ENCODE measurements around the gene TTLL6. TPM values are rescaled to one million over a fixed set of nuclear protein-coding genes. Genes with fewer than 3 reads are reported as not detected.

Gene TTLL6
- total and polyA plus RNA-seq, 2 of the 4 experiments (the other 2 are of a cell fraction), result not detected

- DNase-seq, result no peak
- no peak overlapping the region for H3K18ac ChIP-seq (ENCODE audit: low read depth, low read length)
- no peak for ATAC-seq (ENCODE audit: low read depth)
- no peak overlapping the region for H2BK5ac ChIP-seq (ENCODE audit: low read depth, low read length, poor library complexity, severe bottlenecking)
- no peak overlapping the region for H2BK15ac ChIP-seq (ENCODE audit: low read depth, low read length)
- no peak overlapping the region for H2AK9ac ChIP-seq (replicated peaks; ENCODE audit: low read depth, low read length, poor library complexity)
- H3K56ac ChIP-seq (ENCODE audit: extremely low read depth, insufficient read depth, low read length), result no peak overlapping the region
- no peaks in the 10 kb centered on the region for H3K79me1 ChIP-seq (ENCODE audit: low read depth in 1 of 2, low read length in 2 of 2)
- no peaks in the 10 kb centered on the region for H3K4me1 ChIP-seq (ENCODE audit: control insufficient read depth, insufficient read depth, low read length)
- no peaks in the 10 kb centered on the region for H3K9me1 ChIP-seq (ENCODE audit: insufficient read depth, low read length)
- in situ Hi-C loops (cut with MboI; ENCODE audit: low sequenced_read_pairs), result loop anchor here (10.0 kb wide), 1 partner anchor 315 kb away; no protein-coding TSS in a partner anchor
- no peak overlapping the region for H3K4me3 ChIP-seq (ENCODE audit: insufficient read depth, low read depth, low read length)
- no peak overlapping the region for H3K4me2 ChIP-seq (ENCODE audit: low read depth, low read length)
- no peak for TF ChIP-seq MAFK (IDR thresholded peaks at IDR 0.05; ENCODE audit: low read depth, low read length)
- H2BK20ac ChIP-seq (ENCODE audit: low read depth, low read length), result no peak overlapping the region
- H4K5ac ChIP-seq (ENCODE audit: low read depth, low read length), result no peak overlapping the region
- no peak overlapping the region for H2AFZ ChIP-seq (replicated peaks; ENCODE audit: low read length, poor library complexity)
- no peak overlapping the region for H2AK5ac ChIP-seq (ENCODE audit: low read depth, low read length)
- H4K8ac ChIP-seq (ENCODE audit: low read depth in 2 of 2, low read length in 2 of 2), result no peak overlapping the region
- no peak overlapping the region for H2BK120ac ChIP-seq (ENCODE audit: low read depth, low read length)
- dilution Hi-C loops (cut with HindIII; ENCODE audit: low sequenced_read_pairs, unreplicated experiment), result no loop called here
- no peak overlapping the region for H3K14ac ChIP-seq (replicated peaks; ENCODE audit: low read depth, low read length)
- WGBS, 2 experiments (ENCODE audit: extremely low coverage in 2 of 2, insufficient read length in 1 of 2), result 11% methylated on average over 7 of the region's 37 CpGs; no CpG with 5 or more reads in 1 of the 2 experiments
- ChIA-PET POLR2A (ENCODE audit: unreplicated experiment) (no interaction called here), CTCF (no interaction called here)
- H3K36me3 ChIP-seq (ENCODE audit: control insufficient read depth, insufficient read depth, low read length), result no peaks in the 10 kb centered on the region
- H4K91ac ChIP-seq (ENCODE audit: insufficient read depth, low read depth, low read length), result no peak overlapping the region
- H3K4ac ChIP-seq (ENCODE audit: low read depth, low read length), result no peak overlapping the region
- 0 out of 2 replicates have a peak, but pooled peaks cover 8% of the 10 kb centered on the region for H4K20me1 ChIP-seq (ENCODE audit: insufficient read depth, low read length)
- intact Hi-C loops (cut with micrococcal nuclease), result loop anchor here (10.0 kb wide), 1 partner anchor 315 kb away; no protein-coding TSS in a partner anchor
- H3K9me3 ChIP-seq (ENCODE audit: control insufficient read depth, insufficient read depth, low read length), result peaks cover 18% of the 10 kb centered on the region
- no peak overlapping the region for H3K23ac ChIP-seq (ENCODE audit: low read depth, low read length)
- H3K27ac ChIP-seq (ENCODE audit: insufficient read depth, low read length), result no peak overlapping the region
- no peak overlapping the region for H3K9ac ChIP-seq (ENCODE audit: low read depth, low read length)
- no TSS peak for BruUV-seq (replicated peaks)
- peaks cover 84% of the 10 kb centered on the region for H3K27me3 ChIP-seq (ENCODE audit: control insufficient read depth, insufficient read depth, low read length)
Observed at GRCh38 chr17:48719642-48720265, 97.3 kb downstream of the TTLL6 start.
